Neutrophil (primary cell): ENCODE data around the gene DNMT3L.

ENCODE experiments used
- H3K27ac ChIP-seq: fragments of 200-600 bp; sonication (generic); 2 replicates; pipeline ENCODE4 v1.5.1; 2016; ENCODE audit warnings: mild to moderate bottlenecking, moderate library complexity
- H3K27me3 ChIP-seq: fragments of 200-600 bp; sonication (generic); 2 replicates; pipeline ENCODE4 v1.6.0; 2016; ENCODE audit warnings: mild to moderate bottlenecking
- H3K36me3 ChIP-seq: fragments of 200-600 bp; sonication (generic); 2 replicates; pipeline ENCODE4 v1.5.1; 2017
- H3K4me1 ChIP-seq, 2 experiments: fragments of 200-600 bp in 1 of 2; sonication (generic) in 1 of 2; 1 replicate in 1 of 2; 2 replicates in 1 of 2; pipeline versions ENCODE4 v1.5.1 to v1.6.1; 2013 to 2016; ENCODE audit warnings: low read depth in 1 of 2, low read length in 1 of 2, mild to moderate bottlenecking in 1 of 2, moderate library complexity in 1 of 2; ENCODE audit not compliant: control insufficient read depth in 1 of 2, insufficient read depth in 1 of 2
- H3K4me3 ChIP-seq, 2 experiments: fragments of 200-600 bp in 1 of 2; sonication (generic) in 1 of 2; 1 replicate in 1 of 2; 2 replicates in 1 of 2; pipeline ENCODE4 v1.5.1; 2013 to 2016; ENCODE audit warnings: low read depth in 1 of 2, low read length in 1 of 2, mild to moderate bottlenecking in 1 of 2, moderate library complexity in 1 of 2
- H3K9me3 ChIP-seq: fragments of 200-600 bp; sonication (generic); 2 replicates; pipeline ENCODE4 v1.5.1; 2016
- CTCF ChIP-seq: fragments of 200-600 bp; sonication (generic); IDR thresholded peaks from 2 replicates; pipeline ENCODE4 v1.5.1; 2016; ENCODE audit warnings: antibody characterized with exemption

Gene DNMT3L

GRCh38 chr21:44279354-44280260 lies 17.9 kb upstream of the DNMT3L start:
- Histone ChIP-seq H3K4me1 (no peaks in the 10 kb centered on the region), H3K27ac (no peak overlapping the region), H3K36me3 (no peaks in the 10 kb centered on the region), H3K27me3 (peaks cover 14% of the 10 kb centered on the region), H3K9me3 (no peaks in the 10 kb centered on the region), H3K4me3 (no peak overlapping the region)
- no peak for TF ChIP-seq CTCF

- Histone ChIP-seq H3K27ac (no peak overlapping the region), H3K4me1 (no peaks in the 10 kb centered on the region), H3K27me3 (no peaks in the 10 kb centered on the region), H3K36me3 (no peaks in the 10 kb centered on the region), H3K9me3 (no peaks in the 10 kb centered on the region), H3K4me3 (no peak overlapping the region)
- TF ChIP-seq CTCF = no peak
These were observed 13.3 kb upstream of the DNMT3L start for GRCh38 chr21:44275041-44275440.

GRCh38 chr21:44273046-44273445 lies 11.3 kb upstream of the DNMT3L start:
- Histone ChIP-seq H3K4me3 (no peak overlapping the region), H3K27me3 (no peaks in the 10 kb centered on the region), H3K27ac (no peak overlapping the region), H3K36me3 (no peaks in the 10 kb centered on the region), H3K4me1 (no peaks in the 10 kb centered on the region), H3K9me3 (no peaks in the 10 kb centered on the region)
- TF ChIP-seq CTCF = no peak

GRCh38 chr21:44272284-44272858 lies 10.7 kb upstream of the DNMT3L start:
- Histone ChIP-seq H3K4me1 (no peaks in the 10 kb centered on the region), H3K27ac (no peak overlapping the region), H3K36me3 (no peaks in the 10 kb centered on the region), H3K4me3 (no peak overlapping the region), H3K9me3 (no peaks in the 10 kb centered on the region), H3K27me3 (no peaks in the 10 kb centered on the region)
- no peak for TF ChIP-seq CTCF

GRCh38 chr21:44271558-44272283 lies 10.0 kb upstream of the DNMT3L start:
- Histone ChIP-seq H3K4me3 (no peak overlapping the region), H3K9me3 (no peaks in the 10 kb centered on the region), H3K36me3 (no peaks in the 10 kb centered on the region), H3K27me3 (no peaks in the 10 kb centered on the region), H3K4me1 (no peaks in the 10 kb centered on the region), H3K27ac (no peak overlapping the region)
- no peak for TF ChIP-seq CTCF
